Ectodermal cell (in vitro differentiated cells): ENCODE measurements around the gene SRRM3. TPM values are rescaled to one million over a fixed set of nuclear protein-coding genes. Genes with fewer than 3 reads are reported as not detected.
"Not testable (repeated sequence)": the region's sequence is repeated elsewhere in the genome, so short reads cannot be mapped to it uniquely, and the experiment has no call there.

Experiments used
- H3K27ac ChIP-seq: 2 replicates; pipeline ENCODE4 v1.7.0; 2013; ENCODE audit warnings: mild to moderate bottlenecking, low read depth, low read length; ENCODE audit not compliant: insufficient read depth, poor library complexity, severe bottlenecking
- H3K27me3 ChIP-seq: 2 replicates; pipeline ENCODE4 v1.7.0; 2013; ENCODE audit warnings: mild to moderate bottlenecking, low read length; ENCODE audit not compliant: insufficient read depth, control insufficient read depth, poor library complexity, severe bottlenecking
- H3K36me3 ChIP-seq: one replicate; pipeline ENCODE4 v1.7.0; 2013; ENCODE audit warnings: low read length; ENCODE audit not compliant: control insufficient read depth, insufficient read depth
- H3K4me1 ChIP-seq: one replicate; pipeline ENCODE4 v1.7.0; 2013; ENCODE audit warnings: low read length; ENCODE audit not compliant: control insufficient read depth, insufficient read depth
- H3K4me3 ChIP-seq: 2 replicates; pipeline ENCODE4 v1.7.0; 2013; ENCODE audit warnings: low read depth, low read length, control low read depth; ENCODE audit not compliant: insufficient read depth
- H3K9me3 ChIP-seq: 2 replicates; pipeline ENCODE4 v1.7.0; 2013; ENCODE audit warnings: mild to moderate bottlenecking, low read length, moderate library complexity; ENCODE audit not compliant: control insufficient read depth
- WGBS, 2 experiments: methylation state at CpG; one replicate each; pipeline ENCODE4 v1.1.7; 2013; ENCODE audit warnings: missing lambda C conversion rate in 2 of 2; 5-methylcytosine and 5-hydroxymethylcytosine counted together
- polyA plus RNA-seq, 4 experiments: library from polyadenylated mRNA; stranded (reverse); fragments of 50-300 nt; gene quantifications; one replicate each; pipeline ENCODE4 v1.2.3, GENCODE V29; 2013

Gene SRRM3
- 5.1 TPM for polyA plus RNA-seq (2013, experiment 1 of 4)
- polyA plus RNA-seq (2013, experiment 2 of 4), result 5.7 TPM
- 6.0 TPM for polyA plus RNA-seq (2013, experiment 3 of 4)
- 4.8 TPM for polyA plus RNA-seq (2013, experiment 4 of 4)

GRCh38 chr7:76201732-76202665, at the start of gene SRRM3:
TSS of gene SRRM3 (plus strand) at chr7:76201896. CDS start at chr7:76235067, 33,171 bp downstream.
- Histone ChIP-seq H3K9me3 (no peaks in the 10 kb centered on the region), H3K27ac (no peak within 1 kb of the TSS), H3K4me3 (peak within 1 kb of the TSS; percentile 22), H3K36me3 (no peaks in the 10 kb centered on the region), H3K4me1 (peaks cover 12% of the 10 kb centered on the region), H3K27me3 (peaks cover 6% of the 10 kb centered on the region)
- WGBS, 2 experiments, result 3% methylated on average over 56 to 57 of the region's 57 CpGs

- H3K27ac ChIP-seq, result no peak overlapping the region
- 94 to 95% methylated on average over 5 of the region's 5 CpGs for WGBS, 2 experiments
Observed at GRCh38 chr7:76151932-76152331, 49.8 kb upstream of the SRRM3 start.

GRCh38 chr7:76153571-76154230, 48.0 kb upstream of the SRRM3 start:
- not testable (repeated sequence) for H3K4me1 ChIP-seq, H3K4me3 ChIP-seq

More at GRCh38 chr7:76151932-76152331, 49.8 kb upstream of the SRRM3 start:
- no peak overlapping the region for H3K4me3 ChIP-seq
- H3K27me3 ChIP-seq, result no peaks in the 10 kb centered on the region
- no peaks in the 10 kb centered on the region for H3K9me3 ChIP-seq
- no peaks in the 10 kb centered on the region for H3K4me1 ChIP-seq
- no peaks in the 10 kb centered on the region for H3K36me3 ChIP-seq

GRCh38 chr7:76155938-76156337, 45.8 kb upstream of the SRRM3 start:
- no peaks in the 10 kb centered on the region for H3K9me3 ChIP-seq
- no peaks in the 10 kb centered on the region for H3K27me3 ChIP-seq
- no peaks in the 10 kb centered on the region for H3K36me3 ChIP-seq
- H3K4me3 ChIP-seq, result no peak overlapping the region
- no peaks in the 10 kb centered on the region for H3K4me1 ChIP-seq
- WGBS, 2 experiments, result 94 to 95% methylated on average over 6 of the region's 6 CpGs
- H3K27ac ChIP-seq, result no peak overlapping the region

More at GRCh38 chr7:76153571-76154230, 48.0 kb upstream of the SRRM3 start:
- H3K27ac ChIP-seq, H3K27me3 ChIP-seq, H3K9me3 ChIP-seq, H3K36me3 ChIP-seq: not testable (repeated sequence)
- WGBS, 2 experiments, result 72 to 78% methylated on average over 5 of the region's 5 CpGs

GRCh38 chr7:76156992-76157685, 44.6 kb upstream of the SRRM3 start:
- not testable (repeated sequence) for H3K36me3 ChIP-seq, H3K27ac ChIP-seq, H3K4me3 ChIP-seq, H3K9me3 ChIP-seq, H3K4me1 ChIP-seq, H3K27me3 ChIP-seq
- 81 to 90% methylated on average over 1 to 2 of the region's 2 CpGs for WGBS, 2 experiments

GRCh38 chr7:76158416-76158815, 43.3 kb upstream of the SRRM3 start:
- not testable (repeated sequence) for H3K4me3 ChIP-seq, H3K9me3 ChIP-seq, H3K27me3 ChIP-seq, H3K36me3 ChIP-seq, H3K4me1 ChIP-seq, H3K27ac ChIP-seq
- 92 to 95% methylated on average over 10 of the region's 10 CpGs for WGBS, 2 experiments

GRCh38 chr7:76162416-76163170, 39.1 kb upstream of the SRRM3 start:
- not testable (repeated sequence) for H3K27me3 ChIP-seq, H3K4me3 ChIP-seq, H3K36me3 ChIP-seq, H3K4me1 ChIP-seq, H3K9me3 ChIP-seq
- 87 to 98% methylated on average over 3 to 4 of the region's 10 CpGs for WGBS, 2 experiments
- peak overlapping the region; percentile 55 for H3K27ac ChIP-seq

GRCh38 chr7:76163812-76164211, 37.9 kb upstream of the SRRM3 start:
- not testable (repeated sequence) for H3K27me3 ChIP-seq, H3K4me1 ChIP-seq, H3K4me3 ChIP-seq, H3K27ac ChIP-seq, H3K9me3 ChIP-seq, H3K36me3 ChIP-seq
- 17 to 23% methylated on average over 8 of the region's 8 CpGs for WGBS, 2 experiments

GRCh38 chr7:76165106-76165972, 36.4 kb upstream of the SRRM3 start:
- Histone ChIP-seq H3K36me3 (no peaks in the 10 kb centered on the region), H3K27ac (no peak overlapping the region), H3K27me3 (no peaks in the 10 kb centered on the region), H3K9me3 (no peaks in the 10 kb centered on the region), H3K4me3 (no peak overlapping the region), H3K4me1 (peaks cover 5% of the 10 kb centered on the region)
- WGBS, 2 experiments, result 93 to 96% methylated on average over 19 of the region's 19 CpGs
